NCI-H460 (cell line): ENCODE data around the gene CSGALNACT2. TPM values are rescaled to one million over a fixed set of nuclear protein-coding genes. Genes with fewer than 3 reads are reported as not detected.
"Not testable (repeated sequence)": the region's sequence is repeated elsewhere in the genome, so short reads cannot be mapped to it uniquely, and the experiment has no call there.

Source experiments
- DNase-seq: peaks from one replicate; pipeline ENCODE4 v3.0.0-alpha.2; 2016; ENCODE audit warnings: low read depth; ENCODE audit errors: extremely low read depth
- total RNA-seq: library from RNA; depleted of rRNA; stranded (reverse); fragments of >200 nt; shearing (Covaris generic); gene quantifications from 2 replicates; pipeline ENCODE4 v1.2.3, GENCODE V29; 2014

Gene CSGALNACT2
- total RNA-seq, 1 experiment from 2014 or later = 18.1 TPM

DNA sequence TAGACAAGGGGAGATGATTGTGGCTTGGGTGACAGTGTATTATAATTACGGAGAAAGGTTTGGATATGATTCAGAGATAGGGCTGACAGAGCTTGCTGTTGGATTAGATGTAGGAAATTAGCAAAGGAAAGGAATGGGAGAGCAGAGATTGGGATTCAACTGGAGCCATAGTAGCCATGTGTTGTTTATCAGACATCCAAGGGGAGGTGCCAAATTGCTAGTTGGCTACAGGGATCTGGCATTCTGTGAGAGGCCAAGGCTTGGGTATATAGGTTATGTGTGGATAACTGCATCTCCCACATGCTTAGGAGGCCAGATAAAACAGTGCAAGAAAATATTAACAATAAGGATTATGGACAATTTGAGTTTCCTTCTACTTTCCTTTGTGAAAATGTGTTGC, 34.9 kb downstream of the CSGALNACT2 start:
- no peak for DNase-seq

DNA sequence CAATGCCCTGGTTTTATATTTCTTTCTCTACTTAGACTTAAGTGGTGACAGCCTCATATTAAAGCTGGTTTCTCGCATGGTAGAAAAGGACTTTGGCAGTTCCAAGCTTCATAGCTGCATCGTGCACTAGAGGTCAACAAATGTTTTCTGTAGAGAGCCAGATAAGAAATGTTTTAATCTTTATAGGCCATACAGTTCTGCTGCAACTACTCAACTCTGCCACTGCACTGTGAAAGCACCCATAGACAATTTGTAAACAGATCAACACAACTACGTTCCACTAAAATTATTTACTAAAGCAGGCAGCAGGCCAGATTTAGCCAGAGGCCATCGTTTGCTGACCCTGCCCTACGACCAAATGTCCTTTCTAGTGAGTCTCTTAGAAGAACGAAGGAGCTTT, 36.7 kb downstream of the CSGALNACT2 start:
- no peak for DNase-seq

DNA sequence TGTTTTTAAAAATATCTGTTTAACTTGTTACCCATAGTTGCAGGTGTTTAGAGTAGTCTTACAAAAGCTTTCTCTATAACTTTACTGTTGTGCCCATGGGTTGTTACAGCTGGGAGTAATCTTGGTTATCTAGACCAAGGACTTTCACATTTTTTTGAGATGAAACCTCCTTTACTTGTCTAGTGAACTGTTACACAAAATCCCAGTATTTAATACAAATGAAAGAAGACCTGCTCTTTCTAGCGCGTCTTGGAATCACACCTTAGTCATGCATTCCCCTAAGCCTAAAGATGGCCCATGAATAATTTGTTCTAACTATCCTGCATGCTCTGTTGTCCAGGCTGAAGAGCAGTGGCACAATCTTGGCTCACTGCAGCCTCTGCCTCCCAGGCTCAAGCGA, 38.0 kb downstream of the CSGALNACT2 start:
- no peak for DNase-seq

DNA sequence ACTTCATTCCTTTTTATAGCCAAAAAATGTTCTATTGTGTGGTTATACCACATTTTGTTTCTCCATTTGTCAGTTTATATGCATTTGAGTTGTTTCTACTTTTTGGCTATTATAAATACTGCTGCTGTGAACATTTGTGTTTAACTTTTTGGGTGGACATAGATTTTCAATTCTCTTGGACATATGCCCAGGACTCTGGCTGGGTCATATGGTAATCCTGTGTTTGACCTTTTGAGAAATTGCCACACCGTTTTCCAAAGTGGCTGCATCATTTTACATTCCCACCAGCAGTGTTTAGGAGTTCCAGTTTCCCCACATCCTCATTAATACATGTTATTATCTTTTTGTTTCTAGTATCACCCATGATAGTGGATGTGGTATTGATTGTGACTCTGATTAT, 39.4 kb downstream of the CSGALNACT2 start:
- DNase-seq = no peak

DNA sequence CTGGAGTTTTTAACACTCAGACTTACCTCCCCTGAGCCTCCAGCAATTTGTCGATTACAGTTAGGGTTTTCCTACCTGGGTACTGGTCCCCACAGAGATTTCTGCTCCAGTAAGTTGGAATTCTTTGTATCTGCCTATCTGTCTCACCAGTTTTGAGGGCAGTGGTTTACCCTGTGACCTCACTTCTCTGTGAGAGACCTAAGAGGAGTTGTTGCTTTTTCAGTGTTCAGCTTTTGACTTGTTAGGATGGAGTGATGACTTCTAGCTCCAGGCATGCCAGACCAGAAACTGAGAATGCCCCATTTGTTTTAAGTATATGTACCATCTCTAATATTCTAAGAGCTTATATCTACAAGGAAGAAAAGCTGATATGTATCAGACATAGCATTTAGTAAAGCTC, 42.9 kb downstream of the CSGALNACT2 start:
- DNase-seq = no peak

DNA sequence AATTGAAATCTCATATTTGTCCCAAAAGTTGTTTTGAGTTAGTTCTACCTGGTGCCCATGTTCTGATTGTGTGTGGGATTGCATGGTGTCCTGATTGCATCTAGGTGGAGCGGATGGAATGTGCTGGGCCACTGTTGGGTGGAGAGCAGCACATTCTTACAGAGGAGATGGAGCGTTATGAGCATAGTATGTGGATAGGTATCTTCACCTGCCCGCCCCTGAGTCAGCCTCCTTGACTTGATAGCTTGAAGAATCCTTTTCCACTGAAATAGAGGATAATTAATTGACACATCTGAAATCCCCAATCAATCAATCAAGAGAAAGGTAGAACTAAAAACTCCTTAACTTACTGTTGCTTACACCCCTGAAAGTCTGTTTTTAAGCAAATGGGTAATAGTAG, 45.5 kb downstream of the CSGALNACT2 start:
- DNase-seq = not testable (repeated sequence)

DNA sequence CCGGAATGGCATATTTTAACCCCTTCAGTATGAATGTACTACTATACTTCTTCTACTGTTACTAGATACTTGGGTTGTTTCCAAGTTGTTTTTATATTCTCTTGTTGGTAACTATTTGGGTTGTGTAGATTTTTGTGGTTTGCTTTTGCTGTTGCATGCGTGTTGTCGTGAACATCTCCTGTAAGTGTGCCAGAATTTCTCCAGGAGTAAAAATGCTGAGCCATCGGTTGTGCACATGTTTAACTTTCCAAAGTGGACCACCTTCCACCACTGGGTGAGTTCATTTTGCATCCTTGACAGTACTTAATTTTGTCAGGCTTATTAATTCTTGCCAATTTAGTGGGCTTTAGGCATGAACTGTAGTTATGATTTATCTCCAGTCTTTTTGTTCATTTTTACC, 47.9 kb downstream of the CSGALNACT2 start:
- no peak for DNase-seq

DNA sequence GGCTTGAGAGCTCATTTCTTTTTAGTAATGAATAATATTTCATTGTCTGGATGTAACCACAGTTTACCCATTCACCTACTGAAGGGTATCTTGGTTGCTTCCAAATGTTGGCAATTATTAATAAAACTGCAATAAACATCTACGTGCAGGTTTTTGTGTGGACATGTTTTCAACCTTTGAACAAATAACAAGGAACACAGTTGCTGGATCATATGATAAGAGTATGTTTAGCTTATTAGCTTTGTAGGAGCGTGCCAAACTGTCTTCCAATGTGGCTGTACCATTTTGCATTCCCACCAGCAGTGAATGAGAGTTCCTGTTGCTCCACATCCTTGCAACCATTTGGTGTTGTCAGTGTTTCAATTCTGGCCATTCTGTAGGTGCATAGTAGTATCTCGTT, 49.0 kb downstream of the CSGALNACT2 start:
- no peak for DNase-seq

DNA sequence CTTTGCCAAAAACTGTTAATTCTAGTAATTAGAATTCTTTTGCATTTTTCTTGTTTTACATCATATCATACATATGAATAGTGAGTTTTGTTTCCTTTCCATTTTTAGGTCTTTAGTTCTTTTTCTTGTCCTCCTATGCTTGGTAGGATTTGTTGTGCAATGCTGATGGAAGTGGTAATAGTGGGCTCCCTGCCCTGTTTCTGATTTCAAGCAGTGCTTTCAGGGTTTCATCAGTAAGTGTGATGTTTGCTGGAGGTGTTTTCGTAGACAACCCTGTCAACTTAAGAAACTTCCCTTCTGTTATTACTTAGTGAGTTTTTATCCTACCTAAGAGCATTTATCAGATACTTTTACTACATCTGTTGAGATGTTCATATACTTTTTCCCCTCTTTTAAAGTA, 50.5 kb downstream of the CSGALNACT2 start:
- DNase-seq = no peak

DNA sequence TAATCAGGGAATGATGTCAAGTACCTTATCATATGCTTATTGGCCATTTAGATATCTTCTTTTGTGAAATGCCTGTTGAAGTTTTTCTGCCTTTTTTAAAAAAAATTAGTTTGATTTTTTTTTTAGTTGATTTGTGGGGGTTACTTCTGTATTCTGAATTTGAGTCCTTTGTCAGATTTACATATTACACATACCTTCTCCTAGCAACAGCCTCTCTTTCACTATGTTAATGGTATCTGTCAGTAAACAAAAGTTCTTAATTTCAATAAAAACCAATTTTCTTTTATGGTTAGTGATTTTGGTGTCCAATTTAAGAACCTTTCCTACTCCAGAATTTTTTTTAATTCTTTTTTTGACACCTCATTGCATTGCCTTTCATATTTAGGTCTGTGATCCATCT, 52.0 kb downstream of the CSGALNACT2 start:
- no peak for DNase-seq

DNA sequence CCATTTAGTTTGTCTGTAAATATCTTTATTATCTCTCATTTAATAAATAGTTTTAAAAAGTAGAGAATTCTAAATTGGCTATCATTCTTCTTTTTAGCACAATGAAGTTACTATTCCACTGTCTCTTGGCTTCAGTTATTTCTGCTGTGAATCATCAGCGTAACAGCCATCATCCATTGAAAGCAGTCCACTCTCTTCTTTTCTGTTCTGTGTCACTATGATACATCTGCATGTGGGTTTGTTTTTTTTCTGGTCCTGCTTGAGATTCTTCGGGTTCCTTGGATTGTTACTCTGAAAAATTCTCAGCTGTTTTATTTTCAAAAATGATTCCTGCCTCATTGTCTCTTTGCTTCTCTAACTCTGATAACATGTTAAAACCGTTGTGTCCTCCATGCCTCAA, 52.5 kb downstream of the CSGALNACT2 start:
- no peak for DNase-seq

DNA sequence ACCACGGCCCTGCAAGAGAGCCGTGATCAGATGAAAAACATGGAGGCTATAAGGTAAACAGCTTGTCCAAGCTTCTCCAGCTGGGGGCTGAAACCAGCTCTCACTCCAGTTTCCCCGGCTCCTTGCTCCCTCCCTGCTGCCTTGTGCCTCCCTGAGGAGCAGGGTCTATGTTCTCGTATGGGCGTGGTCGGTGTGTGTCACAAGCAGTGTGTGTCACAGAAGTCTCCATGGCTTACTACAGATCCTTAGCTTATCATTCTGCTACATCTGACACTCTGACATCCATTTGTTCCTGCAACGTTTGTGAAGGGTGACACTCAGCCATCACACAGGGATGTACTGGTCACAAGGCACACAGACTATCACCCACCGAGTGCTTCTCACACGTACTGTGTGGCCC, 54.6 kb downstream of the CSGALNACT2 start:
- DNase-seq = no peak

DNA sequence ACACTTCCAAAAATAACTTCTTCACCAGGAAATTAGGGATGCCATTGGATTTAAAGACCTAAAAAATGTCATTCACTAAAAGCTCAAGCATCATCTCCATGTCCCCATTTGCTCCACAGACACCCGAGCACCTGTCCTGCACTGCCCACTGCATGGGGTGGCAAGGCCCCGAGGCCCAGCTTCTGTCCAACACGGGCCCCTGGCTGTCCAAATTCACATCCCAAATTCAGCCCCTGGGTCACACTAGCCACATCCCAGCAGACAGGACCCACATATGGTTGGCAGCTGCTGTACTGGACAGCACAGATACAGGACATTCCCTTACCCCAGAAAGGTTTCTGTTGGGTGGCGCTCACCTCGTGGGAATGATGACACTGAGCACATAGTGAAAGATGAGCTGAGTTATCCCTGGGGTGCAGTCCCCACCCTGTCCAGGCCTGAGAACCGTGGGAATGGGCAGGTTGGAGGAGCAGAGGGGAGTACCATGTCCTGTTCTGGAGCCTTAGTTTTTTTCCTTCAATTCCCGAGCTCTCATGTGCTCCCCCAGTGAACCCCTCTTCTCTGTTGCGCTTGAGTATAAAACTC, 55.3 kb downstream of the CSGALNACT2 start:
- no peak for DNase-seq

DNA sequence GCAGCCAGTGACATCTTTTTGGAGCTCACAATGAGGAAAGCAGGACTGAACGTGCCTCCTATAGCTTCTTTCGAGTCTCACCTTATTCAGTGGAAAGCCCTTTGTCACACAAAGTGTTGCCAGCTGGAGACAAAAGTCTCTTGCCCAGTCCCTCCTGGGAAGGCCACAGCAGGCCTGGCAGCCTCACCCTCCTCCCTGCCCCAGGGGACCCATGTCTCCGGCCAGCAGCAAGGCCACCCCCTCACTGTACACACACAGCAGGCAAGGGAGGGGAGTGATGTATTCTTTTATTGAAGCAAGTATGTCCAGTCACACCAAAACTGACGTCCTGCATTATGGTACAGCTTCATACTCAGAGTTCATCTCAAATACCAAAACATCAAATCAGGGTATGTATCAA, 56.0 kb downstream of the CSGALNACT2 start:
- no peak for DNase-seq

DNA sequence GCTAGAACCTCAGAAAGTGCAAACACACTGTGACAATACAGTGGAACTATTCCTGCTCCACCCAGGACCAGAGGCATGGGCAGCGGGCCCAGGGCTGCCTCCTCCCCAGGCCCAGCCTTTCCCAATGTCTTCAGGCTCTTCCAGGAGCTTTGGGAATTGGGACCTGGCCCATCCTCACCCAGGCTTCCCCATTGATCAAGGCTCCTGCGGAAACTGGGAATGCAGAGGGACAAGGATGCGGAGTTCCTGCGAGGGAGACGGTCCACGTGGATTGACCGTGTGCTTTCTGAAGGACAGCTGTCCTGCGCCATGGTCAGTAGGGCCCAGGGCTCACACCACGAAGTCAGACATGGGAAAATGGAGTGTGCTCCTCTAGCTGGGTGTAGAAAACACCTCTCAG, 56.6 kb downstream of the CSGALNACT2 start:
- no peak for DNase-seq

DNA sequence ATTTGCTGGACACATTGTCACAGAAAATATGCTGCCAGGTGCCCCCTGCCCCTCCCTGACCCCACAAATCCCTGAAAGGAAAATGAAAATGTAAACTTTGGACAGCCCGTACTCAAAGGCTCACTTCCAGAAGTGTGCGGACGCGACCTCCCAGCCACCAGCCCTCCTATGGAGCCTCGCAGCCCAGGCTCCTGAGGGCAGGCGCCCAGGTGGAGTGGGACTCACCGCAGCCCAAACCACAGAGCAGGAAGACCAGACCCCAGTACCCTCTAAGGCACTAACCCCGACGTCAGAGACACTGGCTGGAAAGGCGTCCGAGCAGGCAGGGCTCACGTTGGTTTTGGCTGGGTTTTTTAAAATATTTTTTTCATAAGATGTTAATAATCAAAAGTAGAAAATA, 57.3 kb downstream of the CSGALNACT2 start:
- no peak for DNase-seq

DNA sequence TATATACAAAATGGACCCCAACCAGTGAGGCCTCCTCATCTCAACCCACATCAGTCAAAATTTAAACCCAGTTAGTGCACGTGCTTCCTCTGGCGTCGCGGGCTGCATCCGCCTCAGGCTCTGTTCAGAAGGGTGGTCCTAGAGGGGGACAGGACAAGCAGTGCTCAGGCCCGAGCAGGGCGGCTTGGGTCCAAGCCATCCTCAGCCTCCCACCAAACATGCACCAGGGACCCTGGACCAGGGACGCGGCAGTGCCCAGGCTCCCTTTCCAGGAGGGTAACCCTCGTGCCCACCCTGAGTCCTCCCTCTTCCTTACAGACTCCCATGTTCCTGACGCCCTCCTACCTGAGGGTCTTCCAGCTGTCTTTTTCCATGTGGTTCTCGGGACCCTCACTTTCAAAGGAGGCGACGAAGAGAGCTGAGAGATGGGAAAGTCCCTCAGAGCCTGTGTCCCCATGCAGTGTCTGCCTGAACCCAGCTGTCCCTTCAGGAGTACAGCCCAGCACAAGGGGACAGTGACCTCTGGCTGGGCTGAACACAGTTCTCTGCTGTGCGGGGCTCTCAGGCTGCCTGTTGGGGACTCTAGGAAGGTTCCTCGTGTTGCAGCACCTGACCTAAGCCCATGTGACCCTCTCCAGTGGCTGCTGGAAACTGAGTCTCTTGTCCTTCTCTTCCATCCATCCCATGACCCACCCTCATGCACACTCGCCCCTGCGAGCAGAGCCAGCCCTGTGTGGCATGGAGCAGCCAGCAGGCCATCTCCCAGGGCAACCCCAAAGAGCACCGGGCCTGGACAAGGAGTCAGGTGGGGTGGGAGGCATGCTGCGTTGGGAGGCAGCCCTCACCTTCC, 58.1 kb downstream of the CSGALNACT2 start:
- DNase-seq = no peak

DNA sequence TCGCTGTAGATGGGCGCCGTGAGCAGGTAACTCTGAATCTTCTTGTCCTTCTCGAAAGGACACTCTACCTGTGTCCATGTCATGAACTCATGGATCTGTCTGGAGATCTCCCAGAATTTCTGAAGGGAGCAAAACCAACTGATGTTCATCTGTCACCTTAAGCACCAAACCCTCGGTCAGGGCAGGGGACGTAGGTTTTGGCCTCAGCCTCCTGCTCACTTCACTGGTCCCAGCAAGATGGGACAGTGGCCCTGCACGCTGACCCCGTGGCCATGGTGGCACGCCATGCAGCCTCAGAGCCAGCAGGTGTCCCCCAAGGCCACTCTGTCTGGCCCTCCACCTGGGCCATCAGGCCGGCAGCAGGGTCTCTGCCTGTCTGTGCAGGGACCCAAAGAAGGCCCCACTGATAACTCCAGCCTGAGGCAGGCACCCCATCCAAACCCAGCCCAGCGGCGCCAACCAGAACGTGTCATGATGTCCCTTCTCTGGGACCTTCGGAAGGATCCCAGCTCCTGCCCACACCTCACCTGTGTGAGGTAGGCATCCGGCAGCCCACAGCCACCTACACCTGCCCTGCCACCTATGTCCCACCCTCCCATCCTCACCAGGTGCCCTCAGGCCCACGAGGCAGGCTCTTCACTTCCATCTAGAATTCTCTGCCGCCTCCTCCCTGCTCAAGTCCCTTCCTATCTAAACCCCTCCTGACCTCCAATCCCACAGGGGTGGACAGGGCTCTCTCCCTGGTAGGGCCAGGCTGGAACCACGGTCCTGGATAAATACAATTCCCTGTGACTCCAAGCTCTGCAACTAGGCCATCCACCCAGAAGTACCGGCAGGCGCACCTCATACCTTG, 59.0 kb downstream of the CSGALNACT2 start:
- DNase-seq = no peak

DNA sequence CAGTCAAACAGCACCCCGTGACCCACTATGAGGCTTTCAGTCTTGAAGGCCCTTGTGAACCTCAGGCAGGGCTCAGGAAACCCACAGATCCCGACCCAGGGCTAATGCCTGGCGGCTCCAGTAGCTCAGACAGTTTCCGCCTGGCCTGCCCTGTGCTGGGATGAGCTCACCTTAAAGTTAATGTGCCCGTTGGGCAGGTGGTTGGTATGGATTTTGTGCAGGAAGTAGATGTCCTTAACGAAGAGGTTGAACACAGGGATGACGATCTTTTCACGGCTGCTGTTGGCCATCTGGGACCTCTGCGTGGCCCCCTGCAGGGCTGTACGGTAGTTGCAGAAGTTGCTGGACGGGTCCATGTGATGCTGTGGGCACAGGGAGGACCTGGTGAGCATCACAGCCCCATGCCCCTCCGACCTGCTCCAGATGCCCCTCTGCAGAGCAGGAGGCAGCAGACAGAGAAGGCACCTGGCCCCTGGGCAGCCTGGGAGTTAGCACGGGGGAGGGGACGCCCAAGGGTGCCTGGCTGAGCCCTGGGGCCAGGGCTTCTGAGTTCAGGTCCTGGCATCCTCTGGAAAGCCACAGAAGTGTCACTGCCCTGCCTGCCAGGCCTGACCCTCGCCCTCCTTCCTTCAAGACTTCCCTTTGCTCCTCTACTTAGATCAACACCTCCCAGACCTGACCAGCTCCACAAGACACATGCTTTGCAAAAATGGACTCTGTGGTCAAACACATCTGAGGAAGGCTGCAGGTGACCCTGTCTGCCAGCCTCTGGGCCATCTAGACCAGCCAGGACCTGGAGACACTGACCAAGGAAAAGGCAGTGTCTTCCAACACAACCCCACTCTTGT, 59.8 kb downstream of the CSGALNACT2 start:
- no peak for DNase-seq

DNA sequence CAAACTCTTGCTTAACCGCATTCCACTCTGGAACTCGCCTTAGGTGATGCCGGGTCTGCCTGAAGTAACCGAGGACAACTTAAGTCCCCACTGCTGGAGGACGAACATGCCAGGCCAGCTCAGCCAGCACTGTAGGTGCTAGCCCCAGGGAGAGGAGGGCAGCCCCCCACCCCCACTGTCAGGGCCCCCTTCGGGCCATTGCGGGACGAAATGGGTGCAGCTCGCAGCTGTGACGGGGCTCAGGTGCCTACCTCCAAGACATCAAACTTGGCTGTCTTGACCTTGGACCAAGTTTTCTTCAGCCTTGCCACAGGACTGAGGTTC, 60.4 kb downstream of the CSGALNACT2 start:
- no peak for DNase-seq
